GM23338 (cell line): ENCODE results near the gene NRAS.

Experiments used
- CREB1 ChIP-seq: fragments of 250-450 bp; sonication (Bioruptor Pico); IDR thresholded peaks from 2 replicates; pipeline ENCODE4 v1.5.0; 2020; ENCODE audit warnings: low read depth, mild to moderate bottlenecking, moderate library complexity
- CTCF ChIP-seq, 2 experiments: fragments of 200-600 bp in 1 of 2; sonication (generic) in 1 of 2; conservative IDR thresholded peaks; 2 replicates each; pipeline versions ENCODE4 v1.5.1 to v1.6.1; 2016 to 2017; ENCODE audit warnings: antibody characterized with exemption in 2 of 2, low read depth in 2 of 2, mild to moderate bottlenecking in 2 of 2, moderate library complexity in 1 of 2
- ETS1 ChIP-seq: IDR thresholded peaks from 2 replicates; pipeline ENCODE4 v1.6.1; 2016; ENCODE audit warnings: antibody characterized with exemption
- EZH2 ChIP-seq: fragments of 200-600 bp; sonication (generic); IDR thresholded peaks from one replicate; pipeline ENCODE4 v1.8.0; 2017; ENCODE audit warnings: antibody characterized with exemption, mild to moderate bottlenecking, low read depth; ENCODE audit not compliant: unreplicated experiment
- EZH2phosphoT487 ChIP-seq: fragments of 200-600 bp; sonication (generic); IDR thresholded peaks from one replicate; pipeline ENCODE4 v1.8.1; 2018; ENCODE audit warnings: antibody characterized with exemption; ENCODE audit not compliant: unreplicated experiment
- JUNB ChIP-seq: IDR thresholded peaks from one replicate; pipeline ENCODE4 v1.6.1; 2016; ENCODE audit warnings: antibody characterized with exemption; ENCODE audit not compliant: unreplicated experiment
- NANOG ChIP-seq: IDR thresholded peaks from 2 replicates; pipeline ENCODE4 v1.6.1; 2016; ENCODE audit warnings: antibody characterized with exemption, borderline replicate concordance
- POLR2AphosphoS5 ChIP-seq: IDR thresholded peaks from 2 replicates; pipeline ENCODE4 v1.6.1; 2016; ENCODE audit warnings: antibody characterized with exemption, low read depth
- REST ChIP-seq: IDR thresholded peaks from one replicate; pipeline ENCODE4 v1.6.1; 2018; ENCODE audit warnings: antibody characterized with exemption; ENCODE audit not compliant: unreplicated experiment
- STAT1 ChIP-seq: IDR thresholded peaks from one replicate; pipeline ENCODE4 v1.6.1; 2016; ENCODE audit warnings: antibody characterized with exemption; ENCODE audit not compliant: unreplicated experiment
- ZNF114 ChIP-seq: fragments of 250-450 bp; sonication (Bioruptor Pico); IDR thresholded peaks from 2 replicates; pipeline ENCODE4 v1.5.0; 2020; ENCODE audit warnings: mild to moderate bottlenecking, moderate library complexity
- ZNF331 ChIP-seq: fragments of 250-450 bp; sonication (Bioruptor Pico); IDR thresholded peaks from 2 replicates; pipeline ENCODE4 v1.5.0; 2020; ENCODE audit warnings: low read depth, mild to moderate bottlenecking, moderate library complexity

DNA sequence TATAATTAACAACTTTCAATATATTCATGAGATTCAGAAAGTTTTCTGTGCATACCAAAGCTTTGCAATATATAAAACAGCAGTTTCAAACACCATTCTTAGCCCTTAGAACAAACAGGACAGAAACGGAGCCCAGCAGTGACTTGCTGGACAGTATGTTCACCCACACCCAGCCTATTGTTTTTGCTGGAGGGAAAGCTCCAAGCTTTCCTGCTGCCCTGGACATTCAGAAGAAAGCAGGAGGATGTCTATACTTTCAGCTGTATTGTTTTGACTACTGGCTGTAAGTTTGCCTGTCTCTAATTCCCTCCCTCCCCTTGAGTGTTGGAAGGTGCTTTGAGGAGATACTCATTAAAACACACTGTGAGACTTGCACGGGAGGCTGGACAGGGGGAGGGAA, 56.3 kb downstream of the NRAS start:
- TF ChIP-seq ETS1 = no peak
- no peak for TF ChIP-seq CTCF (conservative IDR thresholded peaks at IDR 0.05; ENCODE audit: low read depth in 2 of 2)
- no peak for TF ChIP-seq EZH2
- no peak for TF ChIP-seq POLR2AphosphoS5
- no peak for TF ChIP-seq REST
- TF ChIP-seq ZNF114 = no peak
- TF ChIP-seq NANOG = no peak
- TF ChIP-seq STAT1 = no peak
- TF ChIP-seq CREB1 (CRISPR knock-in tag) = no peak
- TF ChIP-seq EZH2phosphoT487 = no peak
- TF ChIP-seq JUNB = no peak
- TF ChIP-seq ZNF331 (CRISPR knock-in tag) = no peak
